ENCODE results near the gene SLC2A14. TPM values are rescaled to one million over a fixed set of nuclear protein-coding genes. Genes with fewer than 3 reads are reported as not detected.

Gene SLC2A14
- under 1 TPM in 1 of 4 donors, not detected in 3; 0.66 TPM for total RNA-seq

DNA sequence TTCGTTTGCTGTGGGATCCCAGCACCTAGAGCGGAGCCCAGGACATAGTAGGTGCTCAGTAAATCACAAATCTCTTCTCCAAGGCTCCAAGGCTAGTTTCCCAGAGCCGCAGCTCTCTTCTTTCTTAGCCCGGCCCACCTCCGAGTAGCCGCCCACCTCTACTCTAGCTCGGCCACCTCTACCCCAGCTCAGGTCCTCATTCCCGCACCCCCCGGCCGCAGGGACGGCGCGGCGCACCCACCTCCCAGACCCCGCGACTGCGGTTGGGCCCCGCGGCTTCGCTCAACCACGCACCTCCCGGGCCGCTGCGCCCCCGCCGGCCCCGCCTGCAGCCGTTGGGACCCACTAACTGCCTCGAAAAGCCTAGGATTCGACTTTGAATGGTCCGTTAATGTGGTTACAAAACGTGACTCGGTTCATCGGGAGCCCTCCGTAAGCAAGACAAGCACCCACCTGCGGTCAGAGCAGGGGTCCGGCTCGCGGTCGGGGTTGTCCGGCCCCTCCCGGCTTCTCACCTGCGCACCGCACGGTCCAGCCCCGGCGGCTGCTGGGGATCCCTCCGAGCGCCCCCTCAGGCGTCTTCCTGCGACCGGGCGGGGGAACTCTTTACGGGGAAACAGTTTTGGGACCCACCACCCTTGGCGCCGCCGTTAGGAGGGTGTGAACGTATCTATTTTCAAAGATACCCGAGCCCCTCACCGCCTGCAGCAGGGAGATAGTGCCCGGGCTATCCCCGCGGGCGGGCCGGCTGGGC is at the start of gene SLC2A14:
SLC2A14 (minus strand) TSS at position 350 of the 754 bp plus-strand sequence. CDS start 3,035 bp downstream, outside the sequence.
- TF ChIP-seq, protein P1, sequence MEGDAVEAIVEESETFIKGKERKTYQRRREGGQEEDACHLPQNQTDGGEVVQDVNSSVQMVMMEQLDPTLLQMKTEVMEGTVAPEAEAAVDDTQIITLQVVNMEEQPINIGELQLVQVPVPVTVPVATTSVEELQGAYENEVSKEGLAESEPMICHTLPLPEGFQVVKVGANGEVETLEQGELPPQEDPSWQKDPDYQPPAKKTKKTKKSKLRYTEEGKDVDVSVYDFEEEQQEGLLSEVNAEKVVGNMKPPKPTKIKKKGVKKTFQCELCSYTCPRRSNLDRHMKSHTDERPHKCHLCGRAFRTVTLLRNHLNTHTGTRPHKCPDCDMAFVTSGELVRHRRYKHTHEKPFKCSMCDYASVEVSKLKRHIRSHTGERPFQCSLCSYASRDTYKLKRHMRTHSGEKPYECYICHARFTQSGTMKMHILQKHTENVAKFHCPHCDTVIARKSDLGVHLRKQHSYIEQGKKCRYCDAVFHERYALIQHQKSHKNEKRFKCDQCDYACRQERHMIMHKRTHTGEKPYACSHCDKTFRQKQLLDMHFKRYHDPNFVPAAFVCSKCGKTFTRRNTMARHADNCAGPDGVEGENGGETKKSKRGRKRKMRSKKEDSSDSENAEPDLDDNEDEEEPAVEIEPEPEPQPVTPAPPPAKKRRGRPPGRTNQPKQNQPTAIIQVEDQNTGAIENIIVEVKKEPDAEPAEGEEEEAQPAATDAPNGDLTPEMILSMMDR (IDR thresholded peaks at IDR 0.05; ENCODE audit: low read depth), result no peak

DNA sequence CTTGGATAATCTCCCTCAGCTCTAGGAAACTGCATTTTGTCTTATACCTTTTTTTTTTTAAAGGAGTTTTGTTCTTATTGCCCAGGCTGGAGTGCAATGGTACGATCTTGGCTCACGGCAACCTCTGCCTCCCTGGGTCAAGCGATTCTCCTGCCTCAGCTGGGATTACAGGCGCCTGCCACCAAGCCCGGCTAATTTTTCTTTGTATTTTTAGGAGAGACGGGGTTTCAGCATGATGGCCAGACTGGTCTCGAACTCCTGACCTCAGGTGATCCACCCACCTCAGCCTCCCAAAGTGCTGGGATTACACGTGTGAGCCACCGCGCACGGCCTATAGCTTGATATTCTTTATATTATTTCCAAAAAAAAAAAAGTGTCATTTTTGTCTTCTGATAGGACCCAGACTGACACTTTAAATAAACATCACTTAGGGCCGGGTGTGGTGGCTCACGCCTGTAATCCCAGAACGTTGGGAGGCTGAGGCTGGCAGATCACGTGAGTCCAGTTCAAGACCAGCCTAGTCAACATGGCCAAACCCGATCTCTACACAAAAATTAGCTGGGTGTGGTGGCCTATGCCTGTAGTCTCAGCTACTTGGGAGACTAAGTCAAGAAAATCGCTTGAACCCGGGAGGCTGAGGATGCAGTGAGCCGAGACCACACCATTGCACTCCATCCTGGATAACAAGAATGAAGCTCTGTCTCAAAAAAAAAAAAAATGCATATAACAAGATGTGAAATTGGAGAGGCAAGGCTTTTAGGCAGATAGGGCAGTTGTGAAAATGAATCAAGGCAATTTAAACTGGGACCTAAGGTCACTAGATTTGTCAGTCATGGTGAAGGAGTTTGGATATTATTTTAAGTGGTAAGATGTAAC is 44.9 kb upstream of the SLC2A14 start:
- TF ChIP-seq, protein P1 (IDR thresholded peaks at IDR 0.05; ENCODE audit: low read depth), result no peak

DNA sequence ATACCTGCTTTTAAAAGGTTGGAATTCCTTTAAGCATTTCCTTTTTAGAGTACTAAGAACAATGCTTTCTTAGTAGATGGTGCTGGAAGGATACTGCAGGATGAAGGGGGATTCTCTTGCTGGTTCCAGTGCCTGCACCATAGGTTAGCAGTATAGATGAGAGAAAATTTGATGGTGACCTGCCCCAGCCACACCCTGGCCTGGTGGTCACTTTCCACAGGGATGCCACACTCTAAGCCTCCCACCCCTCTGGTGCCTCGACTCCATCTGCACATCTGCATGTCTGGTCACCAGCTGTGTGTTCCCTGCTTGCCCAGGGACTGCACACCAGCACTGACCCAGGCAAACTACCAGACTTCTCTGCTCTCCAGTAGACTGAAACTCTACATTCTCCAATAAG is 44.2 kb upstream of the SLC2A14 start:
- TF ChIP-seq, protein P1 (IDR thresholded peaks at IDR 0.05; ENCODE audit: low read depth), result no peak

DNA sequence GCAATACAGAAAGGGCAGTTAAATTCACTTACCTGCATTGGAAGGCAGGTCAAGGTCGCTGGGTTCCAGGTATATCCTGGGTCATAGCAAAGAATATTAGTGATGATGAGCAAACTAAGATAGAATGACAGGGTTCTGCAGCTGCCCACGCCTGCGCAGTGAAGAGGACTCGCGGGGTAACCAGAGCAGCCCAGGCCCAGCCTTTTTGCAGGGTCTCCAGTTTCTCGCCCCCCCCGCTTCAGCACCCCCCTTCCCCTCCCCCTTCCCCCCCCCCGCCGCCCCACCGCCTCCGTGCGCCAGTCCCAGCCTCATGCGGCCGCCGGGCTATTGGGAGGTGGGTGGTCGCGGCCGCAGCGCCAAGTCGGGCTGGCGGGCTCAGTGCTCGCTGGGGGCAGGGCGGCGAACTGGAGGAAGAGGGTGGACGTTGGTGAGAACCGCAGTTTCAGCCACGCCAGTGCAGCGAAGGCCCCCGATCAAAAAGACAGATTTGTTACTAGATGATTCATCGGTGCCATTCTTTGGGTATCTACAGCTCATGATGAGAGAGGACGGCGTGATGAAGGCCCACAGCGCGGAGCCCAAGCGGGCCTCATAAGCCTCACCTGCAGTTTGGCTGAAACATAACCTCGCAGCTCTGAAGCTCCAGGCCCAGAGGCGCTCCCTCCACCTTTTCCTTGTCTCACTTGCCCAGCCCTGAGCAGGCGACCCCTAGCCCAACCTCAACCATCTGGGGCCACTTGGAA is 43.1 kb upstream of the SLC2A14 start:
- TF ChIP-seq, protein P1 (IDR thresholded peaks at IDR 0.05; ENCODE audit: low read depth), result no peak

DNA sequence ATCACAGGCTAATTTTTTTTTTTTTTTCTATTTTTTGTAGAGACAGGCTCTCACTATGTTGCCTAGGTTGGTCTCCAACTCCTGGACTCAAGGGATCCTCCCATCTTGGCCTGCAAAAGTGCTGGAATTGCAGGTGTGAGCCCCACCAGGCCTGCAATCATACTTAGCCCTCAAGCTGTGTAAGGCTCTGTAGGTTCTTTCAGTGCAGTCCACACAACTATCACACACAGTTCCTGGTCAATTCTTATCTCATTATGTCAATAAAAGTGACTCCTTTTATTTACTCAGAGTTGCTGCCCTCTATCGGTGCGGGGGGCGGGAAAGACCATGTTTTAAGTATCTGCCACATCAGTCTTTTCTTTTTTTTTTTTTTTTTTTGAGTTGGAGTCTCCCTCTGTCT is 34.3 kb upstream of the SLC2A14 start:
- TF ChIP-seq, protein P1 (IDR thresholded peaks at IDR 0.05; ENCODE audit: low read depth), result no peak

DNA sequence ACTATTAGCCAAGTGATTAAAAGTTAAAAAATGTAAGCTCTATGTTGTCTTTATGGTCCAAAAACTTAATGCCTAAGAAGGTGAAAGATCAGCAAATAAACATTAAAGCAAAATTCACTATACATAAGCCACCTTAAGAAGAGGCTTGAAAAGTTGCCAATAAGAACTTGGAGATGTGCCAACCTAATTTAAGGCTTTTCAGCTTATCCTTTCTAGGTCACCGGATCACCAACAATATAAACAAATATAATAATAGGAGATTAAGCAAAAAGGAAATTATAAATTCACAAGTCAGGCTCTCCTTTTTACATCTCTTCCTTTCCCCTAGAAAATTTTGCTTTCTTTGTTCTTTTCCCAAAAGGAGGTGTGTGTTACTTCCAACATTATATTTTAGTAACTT is 32.4 kb upstream of the SLC2A14 start:
- TF ChIP-seq, protein P1 (IDR thresholded peaks at IDR 0.05; ENCODE audit: low read depth), result no peak
